H1 (cell line): Measurements from ENCODE around the gene MBOAT1. TPM values are rescaled to one million over a fixed set of nuclear protein-coding genes. Genes with fewer than 3 reads are reported as not detected.

Source experiments
- CTCF ChIA-PET: fragments of 300-600 bp; sonication (Branson Sonifier 250); formaldehyde crosslinking; loops from one replicate; lab custom pipeline; 2021; ENCODE audit not compliant: partially characterized antibody; lab: Charles Lee
- POLR2A ChIA-PET: fragments of 300-600 bp; sonication (Branson Sonifier 250); formaldehyde crosslinking; loops from one replicate; lab custom pipeline; 2021; ENCODE audit warnings: inconsistent platforms; ENCODE audit not compliant: partially characterized antibody; lab: Charles Lee
- DNase-seq, 2 experiments: peaks; one replicate each; pipeline versions ENCODE4 v3.0.0 to v3.0.0-alpha.2; 2010 to 2022; ENCODE audit warnings: low spot score in 2 of 2, low read depth in 1 of 2, mixed read lengths in 1 of 2
- FAIRE-seq: peaks from 2 replicates; lab custom pipeline; 2011; peaks lifted over from hg19 to GRCh38; lab: Jason Lieb, UNC
- H2AFZ ChIP-seq: 2 replicates; pipeline ENCODE4 v1.8.1; 2012; ENCODE audit warnings: low read length, inconsistent platforms
- H2AK5ac ChIP-seq: 2 replicates; pipeline ENCODE4 v1.6.1; 2013; ENCODE audit warnings: low read depth, low read length
- H2BK120ac ChIP-seq: replicated peaks from 2 replicates; pipeline ENCODE3; 2013; ENCODE audit warnings: low read depth, low read length, inconsistent platforms
- H2BK12ac ChIP-seq: 2 replicates; pipeline ENCODE4 v1.6.1; 2013; ENCODE audit warnings: low read depth, low read length
- H2BK15ac ChIP-seq: 2 replicates; pipeline ENCODE4 v1.6.1; 2013; ENCODE audit warnings: low read length
- H2BK20ac ChIP-seq: 2 replicates; pipeline ENCODE4 v1.6.1; 2013; ENCODE audit warnings: low read length
- H2BK5ac ChIP-seq: 2 replicates; pipeline ENCODE4 v1.6.1; 2013; ENCODE audit warnings: low read depth, low read length
- H3K14ac ChIP-seq: 2 replicates; pipeline ENCODE4 v1.6.1; 2013; ENCODE audit warnings: inconsistent platforms; ENCODE audit not compliant: insufficient read length
- H3K18ac ChIP-seq: 2 replicates; pipeline ENCODE4 v1.6.1; 2013; ENCODE audit warnings: low read length; ENCODE audit errors: extremely low read depth
- H3K23ac ChIP-seq: 2 replicates; pipeline ENCODE4 v1.6.1; 2013; ENCODE audit warnings: inconsistent platforms; ENCODE audit not compliant: insufficient read length
- H3K23me2 ChIP-seq: 2 replicates; pipeline ENCODE4 v1.6.1; 2013; ENCODE audit warnings: low read depth, low read length
- H3K27ac ChIP-seq: 2 replicates; pipeline ENCODE4 v1.6.1; 2011; ENCODE audit warnings: low read depth, low read length, inconsistent platforms
- H3K27me3 ChIP-seq, 4 experiments: replicated peaks in 1 of 4; 1 replicate in 1 of 4; 2 replicates in 3 of 4; pipeline versions ENCODE4 v1.6.1 to v1.8.1; 2011 to 2013; ENCODE audit warnings: low read length in 3 of 4, mild to moderate bottlenecking in 3 of 4, inconsistent platforms in 2 of 4, mixed read lengths in 2 of 4, moderate library complexity in 1 of 4; ENCODE audit not compliant: control insufficient read depth in 3 of 4, insufficient read depth in 3 of 4; ENCODE audit errors: extremely low read depth in 1 of 4
- H3K36me3 ChIP-seq, 4 experiments: 2 replicates each; pipeline versions ENCODE4 v1.6.1 to v1.8.1; 2011 to 2013; ENCODE audit warnings: mild to moderate bottlenecking in 4 of 4, low read length in 3 of 4, moderate library complexity in 2 of 4, control low read depth in 1 of 4, inconsistent platforms in 1 of 4; ENCODE audit not compliant: insufficient read depth in 4 of 4, control insufficient read depth in 2 of 4
- H3K4ac ChIP-seq: replicated peaks from 2 replicates; pipeline ENCODE3; 2013; ENCODE audit warnings: low read length, low read depth, mixed read lengths, inconsistent platforms; ENCODE audit not compliant: insufficient read length
- H3K4me1 ChIP-seq, 4 experiments: replicated peaks in 1 of 4; 1 replicate in 1 of 4; 2 replicates in 3 of 4; pipeline versions ENCODE4 v1.6.1 to v1.8.1; 2011 to 2013; ENCODE audit warnings: low read length in 3 of 4, inconsistent platforms in 2 of 4, mixed read lengths in 1 of 4; ENCODE audit not compliant: insufficient read depth in 4 of 4, control insufficient read depth in 3 of 4
- H3K4me2 ChIP-seq, 2 experiments: 2 replicates each; pipeline versions ENCODE4 v1.6.1 to v1.8.1; 2011 to 2013; ENCODE audit warnings: low read depth in 2 of 2, low read length in 2 of 2, control low read depth in 1 of 2, inconsistent platforms in 1 of 2, mild to moderate bottlenecking in 1 of 2; ENCODE audit not compliant: insufficient read depth in 1 of 2
- H3K4me3 ChIP-seq, 4 experiments: fragments of 200-600, 300-600 bp in 1 of 4; sonication (generic), shearing (Covaris generic), sonication (Bioruptor Twin) in 1 of 4; 2 replicates each; pipeline versions ENCODE4 v1.5.1 to v1.8.1; 2011 to 2016; ENCODE audit warnings: low read length in 4 of 4, low read depth in 3 of 4, control low read depth in 2 of 4, inconsistent platforms in 2 of 4, mild to moderate bottlenecking in 2 of 4, mixed read lengths in 1 of 4, moderate library complexity in 1 of 4; ENCODE audit not compliant: insufficient read depth in 2 of 4; ENCODE audit errors: extremely low read depth in 1 of 4
- H3K56ac ChIP-seq: replicated peaks from 2 replicates; pipeline ENCODE3; 2013; ENCODE audit warnings: low read depth, mild to moderate bottlenecking, mixed read lengths, low read length, inconsistent platforms; ENCODE audit not compliant: insufficient read length
- H3K79me1 ChIP-seq: 2 replicates; pipeline ENCODE4 v1.6.1; 2013; ENCODE audit warnings: low read depth, low read length, control low read depth
- H3K79me2 ChIP-seq, 2 experiments: 2 replicates each; pipeline versions ENCODE4 v1.6.1 to v1.8.1; 2012 to 2013; ENCODE audit warnings: low read length in 2 of 2, mild to moderate bottlenecking in 2 of 2, inconsistent platforms in 1 of 2; ENCODE audit not compliant: insufficient read depth in 2 of 2, control insufficient read depth in 1 of 2
- H3K9ac ChIP-seq, 4 experiments: replicated peaks in 1 of 4; 1 replicate in 1 of 4; 2 replicates in 3 of 4; pipeline versions ENCODE4 v1.6.1 to v1.8.1; 2011 to 2013; ENCODE audit warnings: low read depth in 3 of 4, low read length in 3 of 4, control low read depth in 2 of 4, mild to moderate bottlenecking in 2 of 4, moderate library complexity in 2 of 4, inconsistent platforms in 1 of 4; ENCODE audit errors: extremely low read depth in 1 of 4
- H3K9me3 ChIP-seq, 2 experiments: 2 replicates each; pipeline versions ENCODE4 v1.6.1 to v1.8.1; 2012 to 2013; ENCODE audit warnings: mild to moderate bottlenecking in 2 of 2, moderate library complexity in 2 of 2, control low read depth in 1 of 2, inconsistent platforms in 1 of 2, low read depth in 1 of 2, low read length in 1 of 2, mixed read lengths in 1 of 2; ENCODE audit not compliant: insufficient read depth in 2 of 2
- H4K20me1 ChIP-seq, 2 experiments: replicated peaks in 1 of 2; 2 replicates each; pipeline versions ENCODE3 to v1.8.1; 2011 to 2013; ENCODE audit warnings: inconsistent platforms in 2 of 2, low read length in 2 of 2, mild to moderate bottlenecking in 1 of 2; ENCODE audit not compliant: insufficient read depth in 2 of 2, control insufficient read depth in 1 of 2
- H4K5ac ChIP-seq: 2 replicates; pipeline ENCODE4 v1.6.1; 2013; ENCODE audit warnings: low read length, low read depth, mixed read lengths, inconsistent platforms; ENCODE audit not compliant: insufficient read length
- H4K8ac ChIP-seq: 2 replicates; pipeline ENCODE4 v1.8.0; 2013; ENCODE audit warnings: mild to moderate bottlenecking, moderate library complexity, low read length, inconsistent platforms; ENCODE audit not compliant: insufficient read depth; ENCODE audit errors: extremely low read depth
- H4K91ac ChIP-seq: replicated peaks from 2 replicates; pipeline ENCODE3; 2013; ENCODE audit warnings: low read length, mixed read lengths, inconsistent platforms; ENCODE audit not compliant: insufficient read length
- ATF2 ChIP-seq: IDR thresholded peaks from 2 replicates; pipeline ENCODE4 v1.6.1; 2012; ENCODE audit warnings: low read length, inconsistent platforms
- CHD1 ChIP-seq: IDR thresholded peaks from 2 replicates; pipeline ENCODE4 v1.6.1; 2012; ENCODE audit warnings: low read depth, low read length, improper control_type of control experiment
- EP300 ChIP-seq, 2 experiments: IDR thresholded peaks; 1 replicate in 1 of 2; 2 replicates in 1 of 2; pipeline ENCODE4 v1.6.1; 2011 to 2012; ENCODE audit warnings: low read depth in 2 of 2, low read length in 2 of 2, mild to moderate bottlenecking in 2 of 2, borderline replicate concordance in 1 of 2, inconsistent platforms in 1 of 2, moderate library complexity in 1 of 2
- HDAC6 ChIP-seq: IDR thresholded peaks from one replicate; pipeline ENCODE4 v1.7.1; 2012; ENCODE audit warnings: low read depth, mild to moderate bottlenecking, inconsistent platforms, low read length, moderate library complexity
- NRF1 ChIP-seq: IDR thresholded peaks from 2 replicates; pipeline ENCODE4 v1.6.1; 2011; ENCODE audit warnings: mild to moderate bottlenecking, low read depth, low read length, improper control_type of control experiment
- POLR2A ChIP-seq, 2 experiments: IDR thresholded peaks; 1 replicate in 1 of 2; 2 replicates in 1 of 2; pipeline ENCODE4 v1.6.1; 2011; ENCODE audit warnings: low read depth in 2 of 2, low read length in 2 of 2, mild to moderate bottlenecking in 2 of 2; ENCODE audit errors: control extremely low read depth in 1 of 2
- RAD21 ChIP-seq, 2 experiments: IDR thresholded peaks in 1 of 2; conservative IDR thresholded peaks in 1 of 2; 2 replicates each; pipeline ENCODE4 v1.6.1; 2011; ENCODE audit warnings: low read depth in 2 of 2, low read length in 2 of 2, improper control_type of control experiment in 1 of 2, inconsistent platforms in 1 of 2, mild to moderate bottlenecking in 1 of 2, moderate library complexity in 1 of 2
- TCF12 ChIP-seq: IDR thresholded peaks from 2 replicates; pipeline ENCODE4 v1.6.1; 2011; ENCODE audit warnings: low read depth, mild to moderate bottlenecking, low read length
- ZNF274 ChIP-seq: IDR thresholded peaks from 2 replicates; pipeline ENCODE4 v1.7.0; 2012; ENCODE audit warnings: low read length, borderline replicate concordance; ENCODE audit errors: extremely low read depth
- WGBS, 2 experiments: shearing (Covaris generic) in 1 of 2; methylation state at CpG; one replicate each; pipeline versions ENCODE4 v1.1.6 to v1.1.7; 2013 to 2015; ENCODE audit warnings: low lambda C conversion rate in 2 of 2, mixed read lengths in 2 of 2, inconsistent platforms in 1 of 2, low coverage in 1 of 2, missing lambda C conversion rate in 1 of 2; ENCODE audit not compliant: insufficient replicate concordance in 2 of 2, insufficient coverage in 1 of 2, insufficient read length in 1 of 2; ENCODE audit errors: extremely low coverage in 1 of 2, missing lambda C conversion rate in 1 of 2; 5-methylcytosine and 5-hydroxymethylcytosine counted together
- polyA plus RNA-seq, 7 experiments: library from polyadenylated mRNA; depleted of rRNA in 3 of 7; stranded (reverse) in 5 of 7; unstranded in 2 of 7; fragments of >200 nt in 5 of 7; fragments of 200-250 nt in 2 of 7; gene quantifications; 1 replicate in 5 of 7; 2 replicates in 1 of 7; 4 replicates in 1 of 7; pipeline versions ENCODE4 v1.2.1 to v1.2.3, GENCODE V29; 2011 to 2013; ENCODE audit warnings: missing spikeins in 2 of 7, mixed read lengths in 2 of 7
- total RNA-seq: library from RNA; stranded (reverse); fragmentation: NEBNext Ultra II Directional; extraction: Animal tissue kit (Norgen Biotek cat#: 25700); gene quantifications from 2 replicates; pipeline ENCODE4 v1.2.1, GENCODE V29; 2021

MBOAT1 gene
- total and polyA plus RNA-seq, 2 of the 8 experiments (the other 6 are each of a cell fraction or from before 2014, with no cell fraction given), result 4.9 to 19.5 TPM

GRCh38 chr6:20102397-20103073 lies 109.7 kb downstream of the MBOAT1 start:
- Histone ChIP-seq H3K9me3 (no peaks in the 10 kb centered on the region), H4K5ac (no peak overlapping the region), H3K14ac (no peak overlapping the region), H4K8ac (no peak overlapping the region), H3K79me2 (no peaks in the 10 kb centered on the region), H3K4ac (no peak overlapping the region), H2BK5ac (no peak overlapping the region), H2BK20ac (no peak overlapping the region), H4K20me1 (no peaks in the 10 kb centered on the region), H2AK5ac (no peak overlapping the region), H3K18ac (no peak overlapping the region), H3K27ac (no peak overlapping the region), H3K4me3 (no peak overlapping the region), H3K9ac (no peak overlapping the region), H3K79me1 (no peaks in the 10 kb centered on the region), H2BK120ac (no peak overlapping the region), H2BK15ac (no peak overlapping the region), H4K91ac (no peak overlapping the region), H3K36me3 (no peaks in the 10 kb centered on the region; a peak in 1 of 8 replicates), H3K27me3 (no peaks in the 10 kb centered on the region), H3K4me1 (no peaks in the 10 kb centered on the region; a peak in 1 of 7 replicates), H3K23ac (no peak overlapping the region), H3K23me2 (no peaks in the 10 kb centered on the region), H3K56ac (no peak overlapping the region), H2BK12ac (no peak overlapping the region), H2AFZ (no peak overlapping the region), H3K4me2 (no peak overlapping the region)
- 94% methylated on average over 8 of the region's 8 CpGs; no CpG with 5 or more reads in 1 of the 2 experiments for WGBS, 2 experiments
- no peak for FAIRE-seq
- POLR2A ChIA-PET, result no interaction called here
- DNase-seq, result no peak
- CTCF ChIA-PET, result interaction anchor here (1.5 to 3.3 kb wide), 3 partner anchors 10 to 24 kb away, joined by 3 to 18 read pairs (median 9); no protein-coding TSS in a partner anchor
- TF ChIP-seq ATF2, result no peak
- no peak for TF ChIP-seq EP300 (IDR thresholded peaks at IDR 0.05; ENCODE audit: borderline replicate concordance in 1 of 2, low read depth in 2 of 2, low read length in 2 of 2)
- no peak for TF ChIP-seq CHD1
- TF ChIP-seq RAD21 (IDR thresholded peaks at IDR 0.05 in 1 of 2, conservative IDR thresholded peaks at IDR 0.05 in 1 of 2; ENCODE audit: low read depth in 2 of 2, low read length in 2 of 2), result no peak
- no peak for TF ChIP-seq ZNF274
- TF ChIP-seq HDAC6, result no peak
- no peak for TF ChIP-seq NRF1
- no peak for TF ChIP-seq POLR2A (IDR thresholded peaks at IDR 0.05; ENCODE audit: control extremely low read depth in 1 of 2, low read depth in 2 of 2, low read length in 2 of 2)
- TF ChIP-seq TCF12, result no peak
